Activated gamma-delta T cell treated with Interleukin-2 at 50 U/mL for 16 hours (primary cell): ENCODE measurements around the gene RIN3.

Source experiments
- DNase-seq: peaks from one replicate; pipeline ENCODE4 v3.0.0-alpha.2; 2020

Gene RIN3

GRCh38 chr14:92513204-92513965 is at the start of gene RIN3:
Gene RIN3 (plus strand): TSS chr14:92513781. CDS start chr14:92513933, 152 bp downstream.
- DNase-seq: no peak

GRCh38 chr14:92464156-92464555 is 49.4 kb upstream of the RIN3 start:
- DNase-seq: no peak

- DNase-seq: no peak
Measured at GRCh38 chr14:92464716-92465115, 48.9 kb upstream of the RIN3 start.

- no peak for DNase-seq
Measured at GRCh38 chr14:92465353-92466055, 48.1 kb upstream of the RIN3 start.

- DNase-seq: no peak
Measured at GRCh38 chr14:92466059-92466458, 47.5 kb upstream of the RIN3 start.

- DNase-seq: no peak
Measured at GRCh38 chr14:92469515-92469914, 44.1 kb upstream of the RIN3 start.

- no peak for DNase-seq
Measured at GRCh38 chr14:92470215-92470614, 43.4 kb upstream of the RIN3 start.

GRCh38 chr14:92470811-92471210 is 42.8 kb upstream of the RIN3 start:
- DNase-seq: no peak

GRCh38 chr14:92471919-92472318 is 41.7 kb upstream of the RIN3 start:
- no peak for DNase-seq

GRCh38 chr14:92472860-92473259 is 40.7 kb upstream of the RIN3 start:
- DNase-seq: no peak

- DNase-seq: no peak
Measured at GRCh38 chr14:92473261-92473968, 40.2 kb upstream of the RIN3 start.

- DNase-seq: no peak
Measured at GRCh38 chr14:92473969-92474535, 39.5 kb upstream of the RIN3 start.

- DNase-seq: no peak
Measured at GRCh38 chr14:92475037-92475436, 38.5 kb upstream of the RIN3 start.

GRCh38 chr14:92475451-92476187 is 38.0 kb upstream of the RIN3 start:
- no peak for DNase-seq

- no peak for DNase-seq
Measured at GRCh38 chr14:92480856-92481255, 32.7 kb upstream of the RIN3 start.

GRCh38 chr14:92481386-92481785 is 32.2 kb upstream of the RIN3 start:
- DNase-seq: no peak

GRCh38 chr14:92481811-92482555 is 31.6 kb upstream of the RIN3 start:
- DNase-seq: no peak

GRCh38 chr14:92482621-92483319 is 30.8 kb upstream of the RIN3 start:
- DNase-seq: no peak

GRCh38 chr14:92484132-92484823 is 29.3 kb upstream of the RIN3 start:
- DNase-seq: no peak

- DNase-seq: no peak
Measured at GRCh38 chr14:92486881-92487280, 26.7 kb upstream of the RIN3 start.
